PFSK-1 (cell line): ENCODE data around the gene PLPP6.

Experiments used
- FOXP2 ChIP-seq: optimal IDR thresholded peaks from 2 replicates; pipeline ENCODE3; 2011; ENCODE audit warnings: borderline replicate concordance, control low read depth, inconsistent platforms; ENCODE audit not compliant: insufficient read depth; ENCODE audit errors: extremely low read length, extremely low read depth
- POLR2AphosphoS5 ChIP-seq: IDR thresholded peaks from 2 replicates; pipeline ENCODE4 v1.6.1; 2012; ENCODE audit warnings: low read depth, mild to moderate bottlenecking, control low read depth, low read length, moderate library complexity
- SIN3A ChIP-seq: IDR thresholded peaks from 2 replicates; pipeline ENCODE4 v1.6.1; 2012; ENCODE audit warnings: mild to moderate bottlenecking, low read length, moderate library complexity, borderline replicate concordance; ENCODE audit not compliant: insufficient read depth
- TAF1 ChIP-seq: IDR thresholded peaks from 2 replicates; pipeline ENCODE4 v1.6.1; 2012; ENCODE audit warnings: low read length, control low read depth, borderline replicate concordance; ENCODE audit not compliant: insufficient read depth
- TF ChIP-seq, protein P1 (sequence below), 2 experiments: IDR thresholded peaks; 2 replicates each; pipeline versions ENCODE4 v1.6.1 to v1.8.0; 2011 to 2012; ENCODE audit warnings: low read depth in 2 of 2, low read length in 2 of 2, control low read depth in 1 of 2, inconsistent platforms in 1 of 2, mild to moderate bottlenecking in 1 of 2, moderate library complexity in 1 of 2; ENCODE audit not compliant: insufficient read depth in 1 of 2

The PLPP6 gene

DNA sequence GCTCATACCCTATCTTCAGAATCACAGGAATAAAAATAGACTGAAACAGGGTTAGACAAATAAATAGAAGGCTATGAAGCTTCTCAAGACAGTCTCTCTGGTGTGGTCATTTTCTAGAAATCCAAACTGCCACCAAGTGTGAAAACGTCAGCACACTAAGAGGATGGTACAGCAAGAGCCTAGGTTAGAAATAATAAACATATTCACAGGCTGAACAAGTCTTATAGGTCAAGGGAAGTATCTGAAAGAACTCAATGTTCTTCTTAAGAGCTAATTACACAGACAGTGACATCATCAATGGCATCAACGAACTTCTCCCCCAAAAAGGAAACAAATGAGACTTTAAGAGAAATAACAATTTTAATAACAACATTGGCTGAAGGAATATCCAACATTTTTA, 22.7 kb upstream of the PLPP6 start:
- TF ChIP-seq, protein P1, sequence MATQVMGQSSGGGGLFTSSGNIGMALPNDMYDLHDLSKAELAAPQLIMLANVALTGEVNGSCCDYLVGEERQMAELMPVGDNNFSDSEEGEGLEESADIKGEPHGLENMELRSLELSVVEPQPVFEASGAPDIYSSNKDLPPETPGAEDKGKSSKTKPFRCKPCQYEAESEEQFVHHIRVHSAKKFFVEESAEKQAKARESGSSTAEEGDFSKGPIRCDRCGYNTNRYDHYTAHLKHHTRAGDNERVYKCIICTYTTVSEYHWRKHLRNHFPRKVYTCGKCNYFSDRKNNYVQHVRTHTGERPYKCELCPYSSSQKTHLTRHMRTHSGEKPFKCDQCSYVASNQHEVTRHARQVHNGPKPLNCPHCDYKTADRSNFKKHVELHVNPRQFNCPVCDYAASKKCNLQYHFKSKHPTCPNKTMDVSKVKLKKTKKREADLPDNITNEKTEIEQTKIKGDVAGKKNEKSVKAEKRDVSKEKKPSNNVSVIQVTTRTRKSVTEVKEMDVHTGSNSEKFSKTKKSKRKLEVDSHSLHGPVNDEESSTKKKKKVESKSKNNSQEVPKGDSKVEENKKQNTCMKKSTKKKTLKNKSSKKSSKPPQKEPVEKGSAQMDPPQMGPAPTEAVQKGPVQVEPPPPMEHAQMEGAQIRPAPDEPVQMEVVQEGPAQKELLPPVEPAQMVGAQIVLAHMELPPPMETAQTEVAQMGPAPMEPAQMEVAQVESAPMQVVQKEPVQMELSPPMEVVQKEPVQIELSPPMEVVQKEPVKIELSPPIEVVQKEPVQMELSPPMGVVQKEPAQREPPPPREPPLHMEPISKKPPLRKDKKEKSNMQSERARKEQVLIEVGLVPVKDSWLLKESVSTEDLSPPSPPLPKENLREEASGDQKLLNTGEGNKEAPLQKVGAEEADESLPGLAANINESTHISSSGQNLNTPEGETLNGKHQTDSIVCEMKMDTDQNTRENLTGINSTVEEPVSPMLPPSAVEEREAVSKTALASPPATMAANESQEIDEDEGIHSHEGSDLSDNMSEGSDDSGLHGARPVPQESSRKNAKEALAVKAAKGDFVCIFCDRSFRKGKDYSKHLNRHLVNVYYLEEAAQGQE (IDR thresholded peaks at IDR 0.05; ENCODE audit: insufficient read depth in 1 of 2, low read depth in 2 of 2, low read length in 2 of 2), result no peak
- TF ChIP-seq TAF1 (no peak), POLR2AphosphoS5 (no peak), SIN3A (no peak)

DNA sequence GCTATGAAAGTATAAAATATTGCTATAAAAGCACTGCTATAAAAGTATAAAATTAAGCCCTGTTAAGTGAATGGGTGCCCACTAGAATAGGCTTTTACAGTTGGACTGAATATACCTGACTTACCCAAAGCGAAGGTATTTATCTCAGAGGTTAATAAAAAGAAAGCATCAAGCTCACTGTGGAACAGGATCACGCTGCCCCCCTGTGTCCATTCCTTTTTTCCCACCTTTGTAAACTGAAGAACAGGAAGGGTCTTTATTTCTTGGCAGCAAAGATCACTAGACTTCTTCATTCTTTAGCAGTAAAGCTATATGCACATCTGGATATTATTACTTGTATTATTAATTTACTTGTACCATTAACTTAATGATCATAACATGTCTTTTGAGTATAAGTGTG, 22.1 kb upstream of the PLPP6 start:
- TF ChIP-seq, protein P1 (IDR thresholded peaks at IDR 0.05; ENCODE audit: insufficient read depth in 1 of 2, low read depth in 2 of 2, low read length in 2 of 2), result no peak
- TF ChIP-seq FOXP2, result no peak
- no peak for TF ChIP-seq POLR2AphosphoS5
- TF ChIP-seq SIN3A, result no peak
- TF ChIP-seq TAF1, result no peak

DNA sequence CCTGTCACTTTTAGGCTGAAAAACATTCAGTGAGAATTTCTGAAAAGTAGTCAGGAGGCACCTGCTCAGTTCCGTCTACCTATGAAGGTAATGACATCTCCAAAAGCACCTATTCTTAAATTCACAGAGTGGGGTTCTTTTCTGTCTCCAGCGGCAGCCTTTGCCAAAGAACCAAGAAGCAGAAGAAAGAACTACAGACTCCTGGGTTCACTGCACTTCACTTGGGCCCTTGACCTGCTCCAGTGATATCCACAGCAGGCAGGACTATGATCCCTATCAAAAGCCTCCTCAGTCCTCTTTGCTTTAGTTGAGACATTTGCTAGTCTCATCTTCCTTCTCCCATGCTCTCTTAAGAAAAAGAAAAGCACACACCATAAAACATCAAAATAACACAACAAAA, 19.7 kb upstream of the PLPP6 start:
- TF ChIP-seq TAF1 (no peak), SIN3A (no peak)

DNA sequence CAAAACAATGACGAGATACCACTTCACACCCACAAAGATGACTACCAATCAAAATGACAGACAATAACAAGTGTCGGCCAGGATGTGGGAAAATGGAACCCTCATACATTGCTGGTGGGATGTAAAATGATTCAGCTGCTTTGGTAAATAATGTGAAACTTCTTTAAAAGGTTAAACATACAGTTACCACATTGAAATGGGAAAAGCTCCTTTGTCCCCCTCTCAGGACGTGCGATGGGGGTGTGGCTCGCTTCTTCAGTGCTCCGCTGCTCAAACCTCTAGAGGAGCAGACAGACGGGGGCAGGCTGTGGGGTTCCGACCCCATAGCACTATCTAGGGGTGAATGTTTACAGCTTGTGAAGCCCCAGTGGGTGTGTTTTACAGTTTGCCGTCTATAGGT, 8.0 kb upstream of the PLPP6 start:
- TF ChIP-seq FOXP2 (no peak), TAF1 (no peak), POLR2AphosphoS5 (no peak), SIN3A (no peak)
- TF ChIP-seq, protein P1 (IDR thresholded peaks at IDR 0.05; ENCODE audit: insufficient read depth in 1 of 2, low read depth in 2 of 2, low read length in 2 of 2), result no peak

DNA sequence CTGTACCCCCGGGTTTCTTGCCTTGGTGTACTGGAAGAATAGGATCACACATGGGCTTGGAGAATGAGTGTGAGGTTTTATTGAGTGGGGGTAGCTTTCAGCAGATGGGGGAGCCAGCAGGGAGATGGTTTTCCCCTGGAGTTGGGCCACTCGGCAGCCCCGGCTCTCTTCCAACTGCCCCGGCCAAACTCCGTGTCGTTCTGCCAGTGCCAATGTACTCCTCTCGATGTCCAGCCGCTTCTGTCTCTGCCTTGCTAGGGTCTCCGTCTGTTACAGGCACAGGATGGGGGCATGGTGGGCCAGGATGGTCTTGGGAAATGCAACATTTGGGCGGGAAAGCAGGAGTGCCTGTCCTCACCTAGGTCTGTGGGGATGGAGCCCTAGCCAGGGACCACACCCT, 7.6 kb upstream of the PLPP6 start:
- TF ChIP-seq FOXP2 (no peak), POLR2AphosphoS5 (no peak), TAF1 (no peak), SIN3A (no peak)
- TF ChIP-seq, protein P1 (IDR thresholded peaks at IDR 0.05; ENCODE audit: insufficient read depth in 1 of 2, low read depth in 2 of 2, low read length in 2 of 2), result no peak

DNA sequence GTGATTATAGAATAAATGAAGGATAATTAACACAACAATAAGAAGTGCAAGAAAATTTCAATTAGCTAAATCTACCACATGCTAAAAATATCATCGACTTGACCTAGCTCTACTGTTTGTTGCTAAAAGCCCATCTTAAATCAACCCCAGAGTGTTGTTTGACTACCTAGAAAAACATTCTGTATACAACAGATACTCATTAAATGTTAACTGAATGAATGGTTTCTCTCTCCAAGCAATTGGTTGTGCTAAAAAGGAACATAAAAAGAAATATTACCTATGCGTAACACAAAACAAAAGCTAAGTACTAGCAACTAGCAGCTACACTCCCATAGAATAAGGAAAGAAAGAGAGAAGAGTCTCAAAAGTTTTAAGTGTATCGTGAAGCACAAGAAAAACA, 5.5 kb upstream of the PLPP6 start:
- TF ChIP-seq TAF1 (no peak), POLR2AphosphoS5 (no peak), FOXP2 (no peak), SIN3A (no peak)
- TF ChIP-seq, protein P1 (IDR thresholded peaks at IDR 0.05; ENCODE audit: insufficient read depth in 1 of 2, low read depth in 2 of 2, low read length in 2 of 2), result no peak
